CD14-positive monocyte (primary cell): ENCODE data around the gene ZNF419. TPM values are rescaled to one million over a fixed set of nuclear protein-coding genes. Genes with fewer than 3 reads are reported as not detected.
A peak's percentile ranks its signal among the peaks of the same experiment; 100 is the strongest.

Experiments
- DNase-seq, 3 donors: peaks; one replicate each; pipeline ENCODE4 v3.0.0-alpha.2; 2011 to 2022
- H2AFZ ChIP-seq: 2 replicates; pipeline ENCODE4 v1.6.0; 2012; ENCODE audit warnings: mild to moderate bottlenecking, low read depth, low read length, inconsistent platforms; ENCODE audit not compliant: insufficient read depth, poor library complexity, severe bottlenecking
- H3K27ac ChIP-seq, 2 donors: 1 replicate in 1 of 2; 2 replicates in 1 of 2; pipeline ENCODE4 v1.5.1; 2012 to 2013; ENCODE audit warnings: low read length in 2 of 2, control low read depth in 1 of 2, inconsistent platforms in 1 of 2, low read depth in 1 of 2, mild to moderate bottlenecking in 1 of 2
- H3K27me3 ChIP-seq, 2 donors: one replicate each; pipeline versions ENCODE4 v1.6.0 to v1.6.1; 2011 to 2013; ENCODE audit warnings: low read length in 2 of 2; ENCODE audit not compliant: control insufficient read depth in 2 of 2, insufficient read depth in 2 of 2
- H3K36me3 ChIP-seq, 2 donors: replicated peaks in 1 of 2; 1 replicate in 1 of 2; 2 replicates in 1 of 2; pipeline versions ENCODE4 v1.5.1 to v1.6.1; 2012 to 2013; ENCODE audit warnings: low read length in 2 of 2, control low read depth in 1 of 2, inconsistent platforms in 1 of 2, mild to moderate bottlenecking in 1 of 2; ENCODE audit not compliant: insufficient read depth in 2 of 2, control insufficient read depth in 1 of 2
- H3K4me1 ChIP-seq, 2 donors: 1 replicate in 1 of 2; 2 replicates in 1 of 2; pipeline versions ENCODE4 v1.5.1 to v1.6.1; 2012 to 2013; ENCODE audit warnings: low read length in 2 of 2, control low read depth in 1 of 2, inconsistent platforms in 1 of 2, mild to moderate bottlenecking in 1 of 2, moderate library complexity in 1 of 2; ENCODE audit not compliant: insufficient read depth in 2 of 2, control insufficient read depth in 1 of 2
- H3K4me2 ChIP-seq: replicated peaks from 2 replicates; pipeline ENCODE3; 2012; ENCODE audit warnings: low read length, moderate library complexity, mild to moderate bottlenecking; ENCODE audit not compliant: poor library complexity, severe bottlenecking; ENCODE audit errors: extremely low read depth
- H3K4me3 ChIP-seq, 3 experiments: fragments of 200-600 bp in 1 of 3; sonication (generic) in 1 of 3; replicated peaks in 1 of 3; 1 replicate in 2 of 3; 2 replicates in 1 of 3; pipeline ENCODE4 v1.5.1; 2011 to 2013; ENCODE audit warnings: low read length in 3 of 3, mild to moderate bottlenecking in 3 of 3, control low read depth in 2 of 3, low read depth in 2 of 3, inconsistent platforms in 1 of 3, moderate library complexity in 1 of 3
- H3K79me2 ChIP-seq: 2 replicates; pipeline ENCODE4 v1.6.0; 2012; ENCODE audit warnings: mild to moderate bottlenecking, control low read depth, inconsistent platforms, low read length, moderate library complexity; ENCODE audit not compliant: insufficient read depth
- H3K9ac ChIP-seq: 2 replicates; pipeline ENCODE4 v1.6.0; 2017; ENCODE audit warnings: low read length, mild to moderate bottlenecking; ENCODE audit not compliant: insufficient read depth, poor library complexity, severe bottlenecking
- H3K9me3 ChIP-seq, 2 donors: replicated peaks in 1 of 2; 1 replicate in 1 of 2; 2 replicates in 1 of 2; pipeline versions ENCODE4 v1.5.1 to v1.6.1; 2012 to 2013; ENCODE audit warnings: low read length in 2 of 2, control low read depth in 1 of 2; ENCODE audit not compliant: control insufficient read depth in 1 of 2, insufficient read depth in 1 of 2
- H4K20me1 ChIP-seq: 2 replicates; pipeline ENCODE4 v1.6.0; 2012; ENCODE audit warnings: mild to moderate bottlenecking, low read length, control low read depth, moderate library complexity; ENCODE audit not compliant: insufficient read depth
- H3K27ac Mint-ChIP-seq, 7 donors: one replicate each; pipeline ENCODE4 v1.8.0; 2020; ENCODE audit warnings: mild to moderate bottlenecking in 7 of 7, mixed read lengths in 7 of 7, moderate library complexity in 6 of 7, inconsistent platforms in 2 of 7
- H3K27me3 Mint-ChIP-seq, 3 donors: one replicate each; pipeline ENCODE4 v1.8.0; 2021 to 2022; ENCODE audit warnings: low read depth in 3 of 3, mild to moderate bottlenecking in 3 of 3, mixed read lengths in 3 of 3, moderate library complexity in 3 of 3, inconsistent platforms in 1 of 3
- H3K36me3 Mint-ChIP-seq, 2 donors: one replicate each; pipeline ENCODE4 v1.8.0; 2020; ENCODE audit warnings: mixed read lengths in 2 of 2, inconsistent platforms in 1 of 2, mild to moderate bottlenecking in 1 of 2
- H3K4me1 Mint-ChIP-seq: one replicate; pipeline ENCODE4 v1.8.0; 2020; ENCODE audit warnings: mild to moderate bottlenecking, mixed read lengths
- H3K4me3 Mint-ChIP-seq, 2 donors: one replicate each; pipeline ENCODE4 v1.8.0; 2020; ENCODE audit warnings: mild to moderate bottlenecking in 2 of 2, mixed read lengths in 2 of 2, moderate library complexity in 1 of 2
- H3K9me3 Mint-ChIP-seq, 7 donors: one replicate each; pipeline ENCODE4 v1.8.0; 2020 to 2022; ENCODE audit warnings: mixed read lengths in 7 of 7, mild to moderate bottlenecking in 6 of 7, moderate library complexity in 6 of 7, inconsistent platforms in 2 of 7
- CTCF ChIP-seq: fragments of 200-600 bp; IDR thresholded peaks from one replicate; pipeline ENCODE4 v1.8.0; 2022; ENCODE audit warnings: antibody characterized with exemption, mild to moderate bottlenecking
- WGBS: methylation state at CpG from one replicate; pipeline ENCODE4 v1.1.5; 2013; ENCODE audit warnings: missing lambda C conversion rate; ENCODE audit not compliant: insufficient coverage; 5-methylcytosine and 5-hydroxymethylcytosine counted together
- intact Hi-C, 2 donors: fragments of 100-400 bp; cut with micrococcal nuclease; formaldehyde crosslinking; loops; one replicate each; pipeline versions ENCODE4 v1.15.0 to v1.15.1; 2023
- polyA plus RNA-seq, 3 donors: library from polyadenylated mRNA; depleted of rRNA in 1 of 3; unstranded in 2 of 3; stranded (reverse) in 1 of 3; fragments of 300-500 nt in 2 of 3; fragments of >200 nt in 1 of 3; fragmentation: Illumina TruSeq in 2 of 3; gene quantifications; 1 replicate in 2 of 3; 2 replicates in 1 of 3; pipeline ENCODE4 v1.2.3, GENCODE V29; 2012 to 2021

The ZNF419 gene
- polyA plus RNA-seq, 3 donors: 1.3 to 1.6 (median 1.4) TPM

GRCh38 chr19:57465680-57466381 lies 21.7 kb upstream of the ZNF419 start:
- no peak overlapping the region for H3K27ac Mint-ChIP-seq

GRCh38 chr19:57466489-57466888 lies 21.1 kb upstream of the ZNF419 start:
- H3K9me3 Mint-ChIP-seq: peaks cover 30 to 88% (median 79%) of the 10 kb centered on the region in 7 donors
- H3K4me1 Mint-ChIP-seq: no peaks in the 10 kb centered on the region
- Histone ChIP-seq H3K4me1 (no peaks in the 10 kb centered on the region), H3K9ac (no peak overlapping the region), H2AFZ (no peak overlapping the region), H4K20me1 (no peaks in the 10 kb centered on the region), H3K4me3 (peak overlapping the region in 1 of 3 experiments; percentile 8), H3K4me2 (no peak overlapping the region), H3K79me2 (no peaks in the 10 kb centered on the region), H3K27me3 (no peaks in the 10 kb centered on the region), H3K36me3 (peaks cover 0 to 13% of the 10 kb centered on the region in 2 donors), H3K27ac (no peak overlapping the region), H3K9me3 (peaks cover 39 to 78% of the 10 kb centered on the region in 2 donors)
- DNase-seq: no peak
- 100% methylated on average over 2 of the region's 5 CpGs for WGBS
- peaks cover 0 to 2% (median 0%) of the 10 kb centered on the region in 3 donors for H3K27me3 Mint-ChIP-seq
- no peak overlapping the region for H3K4me3 Mint-ChIP-seq
- H3K27ac Mint-ChIP-seq: no peak overlapping the region
- TF ChIP-seq CTCF: no peak
- intact Hi-C loops: no loop called here
- H3K36me3 Mint-ChIP-seq: peaks cover 2 to 17% of the 10 kb centered on the region in 2 donors

More at GRCh38 chr19:57465680-57466381, 21.7 kb upstream of the ZNF419 start:
- no peaks in the 10 kb centered on the region for H3K79me2 ChIP-seq
- 90% methylated on average over 4 of the region's 5 CpGs for WGBS
- no peak overlapping the region for H3K4me3 ChIP-seq
- Mint-ChIP-seq H3K9me3 (peaks cover 30 to 86% (median 79%) of the 10 kb centered on the region in 7 donors), H3K27me3 (peaks cover 0 to 2% (median 0%) of the 10 kb centered on the region in 3 donors), H3K4me1 (no peaks in the 10 kb centered on the region), H3K4me3 (no peak overlapping the region), H3K36me3 (peaks cover 2 to 15% of the 10 kb centered on the region in 2 donors)
- H3K4me1 ChIP-seq: no peaks in the 10 kb centered on the region
- peak in 2 of 3 donors; percentile 4 to 11 for DNase-seq
- no peak overlapping the region for H3K9ac ChIP-seq
- TF ChIP-seq CTCF: peak; percentile 30
- intact Hi-C loops: no loop called here
- no peak overlapping the region for H3K4me2 ChIP-seq
- H3K27me3 ChIP-seq: no peaks in the 10 kb centered on the region
- H3K27ac ChIP-seq: no peak overlapping the region
- peaks cover 0 to 13% of the 10 kb centered on the region in 2 donors for H3K36me3 ChIP-seq
- H3K9me3 ChIP-seq: peaks cover 39 to 78% of the 10 kb centered on the region in 2 donors
- H4K20me1 ChIP-seq: no peaks in the 10 kb centered on the region
- H2AFZ ChIP-seq: no peak overlapping the region
